Measurements from ENCODE around the gene PTCH2.
A peak's percentile ranks its signal among the peaks of the same experiment; 100 is the strongest.
"Not testable (repeated sequence)": the region's sequence is repeated elsewhere in the genome, so short reads cannot be mapped to it uniquely, and the experiment has no call there.

The PTCH2 gene

DNA sequence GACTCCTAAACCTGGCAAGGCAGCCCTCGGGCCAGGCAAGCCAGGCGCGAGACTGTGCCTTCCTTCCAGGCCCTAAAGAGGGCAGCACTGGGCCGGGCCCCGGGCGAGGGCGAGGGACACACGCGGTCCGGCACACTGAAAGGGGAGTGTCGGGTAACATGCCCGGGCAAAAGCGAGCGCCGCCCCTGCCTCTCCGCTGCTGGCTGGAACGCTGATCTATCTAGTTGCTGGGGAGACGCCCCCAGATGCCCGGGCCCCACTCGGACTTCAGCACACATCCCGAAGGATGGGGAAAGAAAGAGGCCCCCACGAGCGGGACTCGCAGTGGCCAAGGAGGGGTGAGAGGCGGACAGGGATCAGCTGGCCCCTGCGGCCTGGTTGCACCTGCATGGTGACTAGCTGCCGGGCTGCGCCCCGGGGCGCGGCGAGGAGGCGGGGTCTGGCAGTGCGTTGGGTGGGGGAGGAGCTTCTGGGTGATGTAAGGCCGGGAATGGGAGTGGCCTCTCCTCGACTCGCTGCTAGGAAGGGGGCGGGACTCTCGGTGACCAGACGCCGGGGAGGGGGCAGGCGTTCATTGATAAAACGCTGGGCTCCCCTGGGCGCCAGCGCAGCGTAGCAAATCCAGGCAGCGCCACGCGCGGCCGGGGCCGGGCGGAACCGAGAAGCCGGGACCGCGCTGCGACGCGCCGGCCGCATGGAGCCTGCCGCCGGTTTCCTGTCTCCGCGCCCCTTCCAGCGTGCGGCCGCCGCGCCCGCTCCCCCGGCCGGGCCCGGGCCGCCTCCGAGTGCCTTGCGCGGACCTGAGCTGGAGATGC, 43.1 kb downstream of the PTCH2 start, which contains the start of gene PLK3:
Gene PLK3 (plus strand): TSS at position 608 of the 815 bp plus-strand sequence. CDS start 87 bp downstream, at position 695.
- DNase-seq, result peak; percentile 96

DNA sequence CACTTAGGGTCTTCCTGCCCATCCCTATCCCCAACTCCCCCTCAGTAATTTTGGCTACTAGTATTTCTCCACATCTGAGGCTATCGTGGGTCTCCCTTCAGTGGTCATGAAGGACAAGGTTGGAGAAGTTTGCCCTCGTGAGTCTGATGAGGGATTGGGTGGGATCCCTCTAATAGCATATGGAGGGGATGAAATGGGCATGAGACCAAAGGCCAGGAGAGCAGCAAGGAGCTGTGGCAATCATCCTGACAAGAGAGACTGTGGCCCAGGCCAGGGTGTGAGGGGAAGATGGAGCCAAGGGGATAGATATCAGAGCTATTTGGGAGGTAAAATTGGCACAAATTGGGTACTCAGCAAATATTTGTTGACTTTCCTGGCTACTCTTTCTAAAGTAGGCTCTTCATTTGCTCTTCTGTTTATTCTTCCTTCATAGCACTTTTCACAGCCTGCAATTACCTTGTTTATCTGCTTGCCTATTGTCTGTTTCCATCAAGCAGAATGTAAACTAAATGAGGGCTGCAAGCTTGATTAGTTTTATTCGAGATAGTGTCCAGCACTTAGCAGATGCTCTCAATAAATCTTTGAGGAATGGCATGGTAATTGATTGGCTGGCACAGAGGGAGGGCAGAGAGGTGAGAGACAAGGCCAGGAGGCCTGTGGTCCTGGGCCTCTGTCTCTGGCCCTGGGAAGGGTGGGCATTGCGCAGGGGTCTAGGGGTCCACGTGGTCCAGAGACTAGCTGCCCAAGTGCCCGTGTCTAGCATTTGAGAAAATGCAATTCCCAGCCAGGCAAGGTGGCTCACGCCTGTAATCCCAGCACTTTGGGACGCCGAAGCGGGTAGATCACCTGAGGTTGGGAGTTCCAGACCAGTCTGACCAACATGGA, 44.3 kb downstream of the PTCH2 start:
- DNase-seq, result no peak

DNA sequence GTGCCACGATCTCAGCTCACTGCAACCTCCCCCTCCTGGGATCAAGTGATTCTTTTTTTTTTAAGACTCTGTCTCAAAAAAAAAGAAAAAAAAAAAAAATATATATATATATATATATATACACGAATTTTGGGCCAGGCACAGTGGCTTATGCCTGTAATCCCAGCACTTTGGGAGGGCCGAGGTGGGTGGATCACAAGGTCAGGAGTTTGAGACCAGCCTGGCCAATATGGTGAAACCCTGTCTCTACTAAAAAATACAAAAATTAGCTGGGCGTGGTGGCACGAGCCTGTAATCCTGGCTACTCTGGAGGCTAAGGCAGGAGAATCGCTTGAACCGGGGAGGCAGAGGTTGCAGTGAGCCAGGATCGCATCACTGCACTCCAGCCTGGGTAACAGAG, 45.2 kb downstream of the PTCH2 start:
- DNase-seq, result not testable (repeated sequence)

DNA sequence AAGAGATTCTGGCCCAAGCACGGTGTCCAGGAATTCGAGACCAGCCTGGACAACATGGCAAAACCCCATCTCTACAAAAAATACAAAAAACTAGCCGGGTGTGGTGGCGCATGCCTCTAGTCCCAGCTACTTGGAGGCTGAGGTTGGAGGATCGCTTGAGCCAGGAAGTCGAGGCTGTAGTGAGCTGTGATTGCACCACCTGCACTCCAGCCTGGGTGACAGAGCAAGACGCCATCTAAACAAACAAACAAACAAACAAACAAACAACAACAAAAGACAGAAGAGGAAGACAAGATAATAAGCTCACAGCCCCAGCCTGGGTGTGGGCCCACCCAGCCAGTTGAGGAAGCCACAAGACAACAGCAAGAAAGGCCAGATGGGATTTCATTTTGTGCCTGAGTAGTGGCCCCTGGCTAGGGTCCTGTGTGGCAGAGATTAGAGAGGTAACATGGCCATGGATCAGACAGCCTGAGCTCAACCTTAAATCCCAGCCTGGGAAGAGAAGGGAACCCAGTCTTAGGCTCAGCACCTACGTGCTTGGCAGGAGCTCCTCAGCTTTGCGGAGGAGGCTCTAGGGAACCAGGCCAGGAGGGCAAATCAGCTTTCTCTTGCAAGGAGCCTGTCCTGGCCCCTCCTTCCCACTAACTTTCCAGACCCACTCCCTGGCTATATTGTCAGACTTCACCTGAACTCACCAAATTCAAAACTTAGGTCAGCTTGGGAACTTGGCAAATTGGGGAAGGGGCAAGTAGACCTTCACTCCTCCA, 50.1 kb downstream of the PTCH2 start:
- no peak for DNase-seq

DNA sequence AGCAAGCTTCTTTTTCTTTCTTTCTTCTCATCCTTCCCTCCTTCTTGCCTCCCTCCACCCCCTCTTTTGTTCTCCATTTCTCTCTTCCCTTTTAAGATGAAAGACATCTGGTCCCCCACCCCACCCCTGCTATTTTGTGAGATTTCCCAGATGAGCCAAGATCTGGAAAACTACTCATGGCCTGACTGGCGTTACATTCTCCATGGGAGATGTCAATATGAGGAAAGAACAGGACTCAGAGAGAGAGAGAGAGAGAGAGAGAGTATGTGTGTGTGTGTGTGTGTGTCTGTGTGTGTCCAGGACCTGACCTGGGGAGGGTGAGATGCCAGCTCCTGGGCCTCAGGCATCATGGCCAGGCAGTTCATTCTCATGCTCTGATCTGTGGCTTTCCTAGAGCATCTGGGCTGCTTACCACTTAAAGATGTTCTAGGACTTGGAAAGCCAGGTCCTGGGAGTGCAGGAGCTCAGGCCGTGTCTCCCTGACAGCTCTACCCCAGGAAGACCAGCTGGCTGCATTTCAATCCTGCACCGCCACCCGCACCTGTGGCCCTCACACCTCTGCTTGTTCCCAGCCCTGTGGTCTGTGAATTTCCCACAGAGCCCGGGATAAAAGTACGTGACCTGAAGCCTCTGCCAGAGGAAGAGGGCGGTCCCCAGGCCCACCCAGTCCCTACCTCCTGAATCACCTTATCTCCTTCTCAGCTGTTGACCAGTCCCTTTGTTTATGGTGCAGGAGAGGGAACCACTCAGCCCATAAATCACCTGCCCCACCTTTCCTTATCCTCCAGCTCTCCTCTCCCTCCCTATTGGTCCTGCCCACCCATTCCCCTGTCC, 51.9 kb downstream of the PTCH2 start:
- DNase-seq, result no peak

DNA sequence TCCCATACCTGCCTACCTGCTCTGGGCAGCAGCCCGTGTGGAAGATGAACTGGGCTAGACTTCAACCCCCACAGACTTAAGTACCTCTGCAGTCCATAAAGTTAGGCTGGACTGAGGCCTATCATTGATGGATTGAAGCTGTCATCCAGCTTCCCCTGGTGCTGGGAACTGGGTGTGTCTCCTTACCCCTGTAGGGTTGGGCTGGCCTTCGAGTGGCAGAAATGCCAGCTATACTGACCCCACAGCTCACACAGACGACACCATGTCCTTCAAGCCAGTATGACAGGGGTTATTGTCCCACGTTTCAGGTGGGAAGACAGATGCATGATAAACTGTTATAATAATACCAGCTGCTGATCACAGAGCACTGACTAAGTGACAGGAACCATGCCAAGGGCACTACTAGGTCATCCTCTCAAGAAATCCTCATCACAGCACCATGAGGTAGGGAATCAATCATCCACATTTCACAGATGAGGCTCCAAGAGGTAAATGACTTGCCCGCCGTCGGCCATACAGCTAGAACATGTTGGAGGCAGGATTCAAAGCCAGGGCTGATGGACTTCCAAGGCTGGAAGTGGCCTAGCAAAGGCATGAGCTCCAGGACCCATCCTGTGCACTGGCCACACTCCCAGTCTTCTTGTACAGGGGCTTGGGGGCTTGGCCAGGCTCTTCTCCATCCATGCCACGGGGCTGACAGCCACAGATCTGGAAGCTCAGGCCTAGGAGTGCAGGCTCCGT, 54.8 kb downstream of the PTCH2 start, which contains the start of gene BEST4:
Gene BEST4 (minus strand): TSS at position 51 of the 741 bp plus-strand sequence. CDS start 465 bp downstream, outside the sequence.
- DNase-seq, result no peak

DNA sequence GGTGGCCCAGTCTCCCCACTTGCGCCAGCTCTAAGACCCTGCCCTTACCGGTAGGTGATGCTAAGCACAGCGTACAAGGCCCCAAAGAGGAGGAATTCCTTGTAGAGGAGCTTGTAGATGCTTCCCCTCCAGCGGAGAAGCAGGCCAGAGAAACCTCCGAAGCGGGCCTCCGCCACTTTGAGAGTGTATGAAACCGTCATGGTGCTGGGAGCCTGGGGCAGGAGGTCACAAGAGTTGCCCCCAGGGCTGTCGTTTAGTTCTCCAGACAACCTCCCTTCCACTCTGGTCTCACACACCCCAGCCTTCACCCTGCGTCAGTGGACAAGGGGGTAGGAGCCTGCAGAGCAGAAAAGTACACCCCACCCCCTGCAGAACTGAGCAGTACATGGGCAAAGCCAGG, 55.5 kb downstream of the PTCH2 start:
- no peak for DNase-seq

DNA sequence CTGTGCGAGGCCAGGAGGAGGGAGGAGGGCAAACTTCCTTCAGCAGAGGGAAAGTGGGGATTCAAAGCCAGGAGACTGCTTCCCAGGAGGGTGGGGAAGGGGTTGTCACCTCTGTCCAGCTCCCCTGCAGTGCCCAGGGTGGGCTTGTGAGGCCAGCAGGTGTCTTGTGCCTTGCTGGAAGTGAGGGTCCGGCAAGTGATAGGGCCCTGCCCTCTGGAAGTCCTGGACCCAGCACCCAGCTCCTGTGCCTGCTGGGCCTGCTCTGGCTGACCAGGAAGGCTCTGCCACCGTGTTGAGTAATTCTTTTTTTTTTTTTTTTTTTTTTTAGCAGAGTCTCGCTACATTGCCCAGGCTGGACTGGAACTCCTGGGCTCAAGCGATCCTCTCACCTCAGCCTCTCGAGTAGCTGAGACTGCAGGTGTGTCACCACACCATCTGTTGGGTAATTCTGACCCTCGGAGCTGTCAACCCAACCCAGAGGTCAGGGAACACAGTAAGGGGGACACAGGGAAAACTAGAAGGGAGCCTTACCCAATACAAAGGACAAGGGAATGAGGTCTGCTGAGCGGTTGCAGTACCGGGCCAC, 56.1 kb downstream of the PTCH2 start:
- DNase-seq, result no peak

DNA sequence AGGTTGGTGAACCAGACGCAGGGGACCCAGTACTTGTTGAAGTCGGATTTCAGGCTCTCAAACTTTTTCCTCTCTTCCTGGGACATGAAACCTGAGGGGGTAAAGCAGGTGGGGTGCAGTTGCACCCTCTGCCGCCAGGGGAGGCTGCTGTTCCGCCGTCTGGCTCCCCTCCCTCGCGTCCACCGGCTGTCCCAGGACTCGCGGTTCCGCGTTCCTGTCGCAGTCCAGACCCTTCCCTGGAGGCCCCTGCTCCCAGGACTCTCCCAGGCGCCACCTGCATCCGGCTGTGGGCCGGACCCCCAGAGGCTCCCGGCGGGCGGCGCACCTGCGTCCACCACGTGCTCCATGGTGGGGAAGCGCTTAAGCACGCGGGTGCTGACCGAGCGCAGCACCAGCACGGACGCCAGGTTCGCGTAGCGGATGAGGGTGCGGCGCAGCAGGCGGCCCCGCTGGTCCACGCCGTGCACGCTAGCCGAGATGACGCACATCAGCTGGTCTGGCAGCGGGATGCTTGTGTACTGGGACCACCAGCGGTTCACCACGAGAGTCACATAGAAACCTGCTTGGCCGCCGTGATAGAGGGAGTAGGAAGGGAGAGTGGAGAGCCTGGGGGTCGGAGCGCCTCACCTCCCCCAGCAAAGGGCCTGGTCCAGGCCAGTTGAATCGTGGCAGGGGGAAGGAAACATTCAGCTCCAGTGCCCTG, 56.8 kb downstream of the PTCH2 start:
- DNase-seq, result peak; percentile 56

DNA sequence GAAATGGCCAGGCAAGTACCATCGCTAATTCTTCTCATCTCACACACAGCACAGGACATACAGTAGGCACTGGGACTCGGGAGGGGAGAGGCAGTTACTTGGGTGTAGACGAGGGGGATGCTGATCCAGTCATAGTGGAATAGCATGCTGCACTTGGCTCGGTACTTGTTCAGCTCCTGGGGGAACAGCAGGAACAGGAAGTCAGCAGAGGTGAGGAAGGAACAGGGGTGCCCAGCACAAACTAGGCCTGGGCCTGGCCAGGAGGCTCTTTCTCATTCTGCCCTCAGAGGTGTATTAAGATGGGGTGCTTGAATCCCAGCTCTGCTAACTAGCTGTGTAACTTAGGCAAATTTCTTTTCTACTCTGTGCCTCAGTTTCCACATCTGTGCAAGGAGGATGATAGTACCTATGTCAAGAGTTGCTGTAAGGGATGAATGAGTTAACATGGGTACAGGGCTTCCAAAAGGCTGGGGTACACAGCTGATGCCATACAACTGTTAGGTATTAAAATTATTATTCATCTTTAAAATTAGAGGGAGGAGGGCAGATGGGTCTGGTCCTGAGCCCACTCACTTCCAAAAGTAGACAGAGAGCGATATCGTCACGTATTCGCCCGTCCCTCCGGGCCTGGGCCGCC, 57.4 kb downstream of the PTCH2 start:
- no peak for DNase-seq

DNA sequence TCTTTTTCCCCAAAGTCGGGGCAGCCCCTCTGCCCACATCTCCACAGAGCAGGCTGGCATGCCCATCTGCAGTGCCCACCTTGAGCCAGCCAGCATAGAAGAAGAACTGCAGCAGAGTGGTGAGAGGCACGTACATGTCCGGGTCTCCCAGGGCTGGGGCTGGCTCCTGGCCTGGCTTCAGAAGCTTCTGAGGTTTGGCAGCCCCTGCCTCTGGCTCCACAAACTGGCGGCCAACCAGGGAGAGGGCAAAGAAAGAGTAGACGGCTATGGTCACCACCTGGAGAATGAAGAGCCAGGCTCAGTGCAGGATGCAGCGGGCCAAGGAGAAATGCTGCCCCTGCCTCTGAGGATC, 58.0 kb downstream of the PTCH2 start:
- no peak for DNase-seq

DNA sequence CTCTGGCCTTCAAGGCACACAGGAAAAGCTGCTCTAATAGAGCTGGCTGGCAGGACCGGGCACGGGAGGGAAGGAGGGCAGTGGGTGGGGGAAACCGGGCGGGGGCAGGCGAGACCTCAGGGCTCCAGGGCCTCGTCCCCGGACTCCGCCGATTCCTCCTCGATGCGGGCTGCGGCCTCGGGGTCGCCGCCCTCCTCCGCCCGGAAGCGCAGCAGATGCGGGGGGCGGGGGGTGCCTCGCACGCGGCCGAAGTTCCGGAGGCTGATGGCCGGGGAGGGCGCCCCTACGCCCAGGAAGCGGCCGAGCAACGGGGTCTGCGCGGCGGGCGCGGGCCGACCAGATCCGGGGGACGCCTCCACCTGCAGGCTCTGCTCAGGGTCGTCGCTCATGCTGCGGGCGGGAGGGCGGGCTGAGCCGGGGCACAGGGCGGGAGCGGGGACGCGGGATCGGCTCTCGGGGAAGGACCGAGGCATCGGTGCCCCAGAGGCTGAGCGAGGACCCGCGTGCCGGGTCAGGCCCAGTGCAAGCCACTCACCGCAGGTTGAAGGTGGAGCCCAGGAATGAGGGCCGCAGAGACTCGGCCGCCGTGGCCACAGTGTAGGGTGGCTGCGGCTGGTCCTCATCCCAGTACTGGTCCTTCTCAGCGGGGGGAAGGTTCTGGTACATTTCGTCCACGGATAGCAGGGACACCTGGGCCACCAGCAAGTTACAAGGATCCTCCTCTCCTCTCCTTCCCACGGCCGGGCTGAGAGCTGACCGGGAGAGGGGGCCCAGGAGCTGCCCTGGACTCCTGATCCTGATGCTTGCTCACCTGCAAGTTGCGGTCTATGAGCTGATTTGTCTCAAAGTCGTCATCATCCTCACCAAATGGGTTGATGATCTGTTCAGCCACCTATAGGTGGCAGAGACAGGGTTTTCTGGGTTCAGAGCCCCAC, 58.7 kb downstream of the PTCH2 start:
- DNase-seq, result no peak

DNA sequence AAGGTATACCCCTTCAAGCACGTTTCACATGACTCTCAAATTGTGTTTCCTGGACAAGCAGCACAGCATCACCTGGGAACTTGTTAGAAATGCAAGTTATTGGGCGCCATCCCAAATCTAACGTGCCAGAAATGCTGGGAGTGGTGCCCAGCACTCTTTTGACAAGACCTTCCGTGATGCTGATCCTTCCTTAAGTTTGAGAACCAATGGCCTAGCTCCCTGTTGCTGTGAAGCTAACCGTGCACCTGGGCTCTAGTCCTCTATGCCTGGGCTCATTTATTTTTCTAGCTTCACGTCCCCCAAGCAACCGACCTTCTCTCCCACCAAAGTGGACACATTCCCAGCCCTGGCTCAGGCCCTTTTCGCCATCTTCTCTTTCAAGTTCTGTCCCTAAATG, 59.4 kb downstream of the PTCH2 start:
- no peak for DNase-seq

DNA sequence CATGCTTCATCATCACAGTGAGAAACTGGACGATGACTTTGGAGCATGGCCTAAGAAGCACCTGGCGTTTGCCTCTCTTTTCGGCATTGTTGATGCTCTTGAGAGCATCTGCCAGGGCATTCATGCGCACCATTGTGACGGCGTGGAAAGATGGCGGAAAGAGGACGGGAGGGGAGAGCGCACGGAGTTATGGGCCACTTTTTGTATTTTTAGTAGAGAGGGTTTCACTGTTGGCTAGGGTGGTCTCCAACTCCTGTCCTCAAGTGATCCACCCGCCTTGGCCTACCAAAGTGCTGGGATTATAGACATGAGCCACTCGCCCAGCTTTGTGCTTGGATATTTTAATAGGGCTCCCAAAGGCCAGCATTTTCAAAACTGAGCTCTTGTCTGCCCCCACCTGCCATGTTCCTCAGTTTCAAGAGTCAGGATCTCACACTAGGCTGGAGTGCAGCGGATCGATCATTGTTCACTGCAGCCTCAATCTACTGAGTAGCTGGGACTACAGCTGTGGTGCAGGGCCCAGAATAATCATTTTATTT, 62.4 kb downstream of the PTCH2 start:
- DNase-seq, result no peak

DNA sequence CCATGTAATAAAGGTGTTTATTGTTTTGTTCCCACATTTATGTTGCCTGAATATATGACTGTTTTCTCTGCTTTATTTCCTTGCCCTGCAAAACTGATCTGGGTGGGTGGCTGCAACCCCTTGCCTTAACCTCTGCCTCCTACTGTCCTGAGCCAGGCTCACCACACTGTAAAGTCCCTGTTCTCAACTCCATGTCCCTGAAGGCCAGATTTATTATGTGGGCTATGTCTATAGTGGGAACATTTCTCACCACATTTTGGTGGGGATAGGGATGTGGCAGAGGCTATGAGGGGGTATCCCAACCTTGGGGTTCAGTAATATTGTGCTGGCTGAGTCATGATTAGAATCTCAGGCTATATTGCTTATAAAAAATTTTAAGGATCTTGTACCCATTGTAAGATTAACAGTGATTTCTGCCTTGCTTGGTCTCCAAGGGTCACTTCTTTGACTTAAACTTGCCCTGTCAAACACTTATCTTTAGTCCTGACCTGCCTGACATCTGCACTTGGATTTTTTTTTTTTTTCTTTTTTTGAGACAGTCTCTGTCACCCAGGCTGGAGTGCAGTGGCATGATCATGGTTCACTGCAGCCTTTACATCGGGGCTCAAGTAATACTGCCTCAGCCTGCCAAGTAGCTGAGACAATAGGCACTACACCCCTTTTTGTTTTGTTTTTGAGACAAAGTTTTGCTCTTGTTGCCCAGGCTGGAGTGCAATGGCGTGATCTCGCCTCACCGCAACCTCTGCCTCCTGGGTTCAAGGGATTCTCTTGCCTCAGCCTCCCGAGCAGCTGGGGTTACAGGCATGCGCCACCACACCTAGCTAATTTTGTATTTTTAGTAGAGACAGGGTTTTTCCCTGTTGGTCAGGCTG, 64.1 kb downstream of the PTCH2 start:
- DNase-seq, result no peak

DNA sequence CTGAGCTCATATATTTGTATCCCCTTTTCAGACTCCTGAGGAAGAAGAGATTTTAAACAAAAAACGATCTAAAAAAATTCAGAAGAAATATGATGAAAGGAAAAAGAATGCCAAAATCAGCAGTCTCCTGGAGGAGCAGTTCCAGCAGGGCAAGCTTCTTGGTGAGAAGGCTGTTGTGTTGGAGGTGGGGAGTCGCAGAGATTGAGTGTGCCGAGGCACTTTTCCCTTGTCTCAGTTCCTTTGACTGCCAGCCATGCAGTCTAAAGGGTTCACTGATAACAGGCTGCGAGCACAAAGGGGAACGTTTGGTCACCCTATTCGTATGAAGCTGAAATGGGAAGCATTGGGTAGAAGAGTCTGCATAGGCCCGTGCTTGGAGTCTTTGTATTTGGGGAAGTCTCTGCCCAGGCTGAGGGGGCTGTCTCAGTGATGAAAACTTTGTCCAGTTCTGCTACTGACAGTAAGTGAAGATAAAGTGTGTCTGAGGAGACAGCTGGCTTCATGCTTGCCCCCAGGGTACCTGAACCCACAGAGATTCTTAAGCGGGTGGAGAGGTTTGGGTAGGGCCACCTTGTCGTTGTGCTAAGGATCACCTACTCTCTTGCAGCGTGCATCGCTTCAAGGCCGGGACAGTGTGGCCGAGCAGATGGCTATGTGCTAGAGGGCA, 65.0 kb downstream of the PTCH2 start:
- no peak for DNase-seq

Data from fibroblast of skin of back (primary cell).